Hepatocyte (in vitro differentiated cells): Measurements from ENCODE around the gene GRID1. TPM values are rescaled to one million over a fixed set of nuclear protein-coding genes. Genes with fewer than 3 reads are reported as not detected.

ENCODE experiments used
- DNase-seq: peaks from one replicate; pipeline ENCODE4 v3.0.0-alpha.2; 2016; ENCODE audit warnings: low spot score
- H2AFZ ChIP-seq: fragments of 200-600 bp; sonication (generic); 2 replicates; pipeline ENCODE4 v1.6.0; 2016; ENCODE audit warnings: antibody characterized with exemption, mild to moderate bottlenecking
- H3K27ac ChIP-seq: fragments of 200-600 bp; sonication (generic); 2 replicates; pipeline ENCODE4 v1.5.1; 2016; ENCODE audit warnings: mild to moderate bottlenecking
- H3K27me3 ChIP-seq: fragments of 200-600 bp; sonication (generic); 2 replicates; pipeline ENCODE4 v1.6.1; 2016
- H3K36me3 ChIP-seq: fragments of 200-600 bp; sonication (generic); replicated peaks from 2 replicates; pipeline ENCODE4 v1.5.1; 2016; ENCODE audit warnings: low read depth; ENCODE audit not compliant: insufficient read depth
- H3K4me1 ChIP-seq: fragments of 200-600 bp; sonication (generic); 2 replicates; pipeline ENCODE4 v1.5.1; 2016; ENCODE audit warnings: mild to moderate bottlenecking, moderate library complexity; ENCODE audit not compliant: insufficient read depth
- H3K4me2 ChIP-seq: fragments of 200-600 bp; sonication (generic); 2 replicates; pipeline ENCODE4 v1.6.0; 2016
- H3K4me3 ChIP-seq: fragments of 200-600 bp; sonication (generic); 2 replicates; pipeline ENCODE4 v1.5.1; 2016; ENCODE audit warnings: mild to moderate bottlenecking
- H3K79me2 ChIP-seq: fragments of 200-600 bp; sonication (generic); 2 replicates; pipeline ENCODE4 v1.6.0; 2017; ENCODE audit warnings: mild to moderate bottlenecking
- H3K9me2 ChIP-seq: fragments of 200-600 bp; sonication (generic); replicated peaks from 2 replicates; pipeline ENCODE4 v1.6.0; 2017; ENCODE audit warnings: mild to moderate bottlenecking; ENCODE audit not compliant: insufficient read depth
- H3K9me3 ChIP-seq: fragments of 200-600 bp; sonication (generic); 2 replicates; pipeline ENCODE4 v1.5.1; 2016; ENCODE audit warnings: low read depth, mild to moderate bottlenecking
- H4K20me1 ChIP-seq: fragments of 200-600 bp; sonication (generic); 2 replicates; pipeline ENCODE4 v1.6.0; 2016; ENCODE audit warnings: mild to moderate bottlenecking; ENCODE audit not compliant: insufficient read depth, poor library complexity, severe bottlenecking
- CTCF ChIP-seq: fragments of 200-600 bp; sonication (generic); IDR thresholded peaks from 2 replicates; pipeline ENCODE4 v1.5.1; 2016; ENCODE audit warnings: antibody characterized with exemption, mild to moderate bottlenecking; ENCODE audit not compliant: poor library complexity
- EZH2 ChIP-seq: fragments of 200-600 bp; sonication (generic); IDR thresholded peaks from 2 replicates; pipeline ENCODE4 v1.6.1; 2016; ENCODE audit warnings: antibody characterized with exemption, mild to moderate bottlenecking, borderline replicate concordance
- EZH2phosphoT487 ChIP-seq: fragments of 200-600 bp; sonication (generic); IDR thresholded peaks from one replicate; pipeline ENCODE4 v1.6.1; 2018; ENCODE audit warnings: antibody characterized with exemption, mild to moderate bottlenecking, low read depth, moderate library complexity; ENCODE audit not compliant: unreplicated experiment, severe bottlenecking
- WGBS: methylation state at CpG from one replicate; pipeline ENCODE4 v1.1.6; 2016; ENCODE audit warnings: low lambda C conversion rate; ENCODE audit errors: missing lambda C conversion rate; 5-methylcytosine and 5-hydroxymethylcytosine counted together
- polyA plus RNA-seq: library from polyadenylated mRNA; unstranded; fragments of >200 nt; fragmentation: Nextera tagmentation; extraction: Ambion mirVana; gene quantifications from 2 replicates; pipeline ENCODE4 v1.2.1, GENCODE V29; 2016
- total RNA-seq: library from RNA; depleted of rRNA; stranded (reverse); fragments of >200 nt; gene quantifications from 2 replicates; pipeline ENCODE4 v1.2.3, GENCODE V29; 2014

GRID1 gene
- total and polyA plus RNA-seq, 2 experiments from 2014 or later: 0.07 to 0.37 TPM

- H3K79me2 ChIP-seq: no peaks in the 10 kb centered on the region
- no peak overlapping the region for H2AFZ ChIP-seq
- no peak for TF ChIP-seq EZH2
- no peak for TF ChIP-seq CTCF
- no peak for TF ChIP-seq EZH2phosphoT487
- no peaks in the 10 kb centered on the region for H4K20me1 ChIP-seq
- WGBS: 91% methylated on average over 4 of the region's 4 CpGs
- H3K4me3 ChIP-seq: no peak overlapping the region
- no peak for DNase-seq
- no peak overlapping the region for H3K27ac ChIP-seq
- no peaks in the 10 kb centered on the region for H3K9me2 ChIP-seq
- H3K9me3 ChIP-seq: no peaks in the 10 kb centered on the region
- no peaks in the 10 kb centered on the region for H3K4me1 ChIP-seq
- no peak overlapping the region for H3K4me2 ChIP-seq
- H3K27me3 ChIP-seq: no peaks in the 10 kb centered on the region
- no peaks in the 10 kb centered on the region for H3K36me3 ChIP-seq
These were observed 261.0 kb downstream of the GRID1 start for GRCh38 chr10:86105640-86106039.

- H3K36me3 ChIP-seq: no peaks in the 10 kb centered on the region
- WGBS: 94% methylated on average over 4 of the region's 4 CpGs
- no peaks in the 10 kb centered on the region for H3K4me1 ChIP-seq
- no peaks in the 10 kb centered on the region for H3K27me3 ChIP-seq
- DNase-seq: no peak
- no peaks in the 10 kb centered on the region for H3K9me3 ChIP-seq
- H3K4me2 ChIP-seq: no peak overlapping the region
- no peak overlapping the region for H2AFZ ChIP-seq
- TF ChIP-seq EZH2 (no peak), EZH2phosphoT487 (no peak), CTCF (no peak)
- H3K4me3 ChIP-seq: no peak overlapping the region
- H3K79me2 ChIP-seq: no peaks in the 10 kb centered on the region
- H4K20me1 ChIP-seq: no peaks in the 10 kb centered on the region
- H3K9me2 ChIP-seq: no peaks in the 10 kb centered on the region
- H3K27ac ChIP-seq: no peak overlapping the region
These were observed 261.4 kb downstream of the GRID1 start for GRCh38 chr10:86105181-86105580.

GRCh38 chr10:86104611-86105145 is 261.9 kb downstream of the GRID1 start:
- Histone ChIP-seq H3K9me2 (no peaks in the 10 kb centered on the region), H3K4me1 (no peaks in the 10 kb centered on the region), H3K79me2 (no peaks in the 10 kb centered on the region), H3K27me3 (no peaks in the 10 kb centered on the region), H3K4me3 (no peak overlapping the region), H2AFZ (no peak overlapping the region), H4K20me1 (no peaks in the 10 kb centered on the region), H3K4me2 (no peak overlapping the region), H3K9me3 (no peaks in the 10 kb centered on the region), H3K27ac (no peak overlapping the region), H3K36me3 (no peaks in the 10 kb centered on the region)
- no peak for DNase-seq
- TF ChIP-seq CTCF (no peak), EZH2phosphoT487 (no peak), EZH2 (no peak)
- 92% methylated on average over 7 of the region's 7 CpGs for WGBS
